Breast epithelium (tissue), 4 donors: ENCODE results near the gene GCLM. TPM values are rescaled to one million over a fixed set of nuclear protein-coding genes. Genes with fewer than 3 reads are reported as not detected.
A peak's percentile ranks its signal among the peaks of the same experiment; 100 is the strongest.

ENCODE experiments used
- DNase-seq, 2 donors: peaks; one replicate each; pipeline ENCODE4 v3.0.0-alpha.2; 2019; ENCODE audit warnings: low spot score in 2 of 2
- H3K27ac ChIP-seq, 2 donors: fragments of 200-600 bp; sonication (generic) in 1 of 2; one replicate each; pipeline ENCODE4 v1.5.1; 2016 to 2019; ENCODE audit warnings: mild to moderate bottlenecking in 1 of 2
- H3K27me3 ChIP-seq, 2 donors: fragments of 200-600 bp; sonication (generic) in 1 of 2; one replicate each; pipeline versions ENCODE4 v1.5.1 to v1.6.0; 2017 to 2019; ENCODE audit warnings: control low read depth in 1 of 2, mild to moderate bottlenecking in 1 of 2
- H3K36me3 ChIP-seq: fragments of 200-600 bp; one replicate; pipeline ENCODE4 v1.5.1; 2019
- H3K4me1 ChIP-seq, 2 donors: fragments of 200-600 bp; sonication (generic); one replicate each; pipeline ENCODE4 v1.5.1; 2016 to 2019; ENCODE audit warnings: control low read depth in 1 of 2
- H3K4me3 ChIP-seq, 3 donors: fragments of 200-600 bp; sonication (generic); 1 replicate in 2 of 3; 2 replicates in 1 of 3; pipeline ENCODE4 v1.5.1; 2016 to 2019; ENCODE audit warnings: mild to moderate bottlenecking in 3 of 3, moderate library complexity in 2 of 3
- H3K9me3 ChIP-seq, 2 donors: fragments of 200-600 bp; sonication (generic) in 1 of 2; one replicate each; pipeline ENCODE4 v1.5.1; 2016 to 2019; ENCODE audit warnings: control low read depth in 1 of 2
- POLR2A ChIP-seq: fragments of 450-650 bp; IDR thresholded peaks from one replicate; pipeline ENCODE4 v1.6.1; 2016; ENCODE audit warnings: antibody characterized with exemption, mild to moderate bottlenecking, moderate library complexity
- POLR2AphosphoS5 ChIP-seq, 3 donors: sonication (generic); formaldehyde crosslinking; IDR thresholded peaks; one replicate each; pipeline ENCODE4 v1.6.1; 2017; ENCODE audit warnings: antibody characterized with exemption in 3 of 3
- intact Hi-C: fragments of 100-400 bp; cut with DNase I; formaldehyde crosslinking; loops from one replicate; pipeline ENCODE4 v1.15.1; 2023; ENCODE audit warnings: low total_unique reads
- total RNA-seq, 3 donors: library from RNA; depleted of rRNA; stranded (reverse); fragments of >200 nt; gene quantifications; one replicate each; pipeline ENCODE4 v1.1.0, GENCODE V29; 2016
- TF ChIP-seq, protein P1 (sequence below), 3 donors: fragments of 450-650 bp; IDR thresholded peaks; one replicate each; pipeline ENCODE4 v1.5.1; 2016 to 2017; ENCODE audit warnings: antibody characterized with exemption in 3 of 3, mild to moderate bottlenecking in 3 of 3, moderate library complexity in 3 of 3

The GCLM gene
- total RNA-seq, 3 donors from 2014 or later, result 10.1 to 23.7 (median 13.8) TPM

DNA sequence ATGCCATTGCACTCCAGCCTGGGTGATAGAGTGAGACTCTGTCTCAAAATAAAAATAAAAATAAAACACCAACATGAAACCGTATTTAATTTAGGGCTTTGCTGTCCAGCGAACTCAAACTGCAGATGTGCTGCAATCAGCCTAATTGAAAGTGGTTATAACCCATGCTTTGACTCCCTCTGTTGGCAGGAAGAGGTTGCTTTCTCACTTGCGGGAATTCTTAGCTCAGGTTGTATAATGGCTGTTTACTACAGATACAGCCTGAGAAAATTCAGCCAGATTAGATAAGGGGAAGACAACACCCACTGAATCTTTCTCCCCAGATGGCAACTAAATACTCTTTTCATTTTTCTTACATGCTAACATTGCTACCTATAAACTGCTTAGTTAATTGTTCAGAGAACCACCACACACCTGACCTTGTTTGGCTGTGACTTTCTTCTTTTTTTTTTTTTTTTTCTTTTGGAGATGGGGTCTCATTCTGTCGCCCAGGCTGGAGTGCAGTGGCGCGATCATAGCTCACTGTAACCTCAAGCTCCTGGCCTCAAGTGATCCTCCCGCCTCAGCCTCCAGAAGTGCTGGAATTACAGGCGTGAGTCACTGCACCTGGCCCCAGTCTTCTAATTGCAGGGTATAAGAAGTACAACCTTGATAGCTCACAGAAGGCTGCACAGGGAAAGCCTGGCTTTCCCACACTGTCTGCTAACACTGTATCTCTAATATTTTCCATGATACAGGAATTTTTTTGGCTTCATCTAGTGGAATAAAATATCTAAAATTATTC lies 64.8 kb downstream of the GCLM start:
- H3K36me3 ChIP-seq, result no peaks in the 10 kb centered on the region
- H3K27me3 ChIP-seq, result no peaks in the 10 kb centered on the region
- H3K27ac ChIP-seq, result peak overlapping the region in 1 of 2 donors; percentile 8
- no peak for TF ChIP-seq POLR2A
- TF ChIP-seq, protein P1, sequence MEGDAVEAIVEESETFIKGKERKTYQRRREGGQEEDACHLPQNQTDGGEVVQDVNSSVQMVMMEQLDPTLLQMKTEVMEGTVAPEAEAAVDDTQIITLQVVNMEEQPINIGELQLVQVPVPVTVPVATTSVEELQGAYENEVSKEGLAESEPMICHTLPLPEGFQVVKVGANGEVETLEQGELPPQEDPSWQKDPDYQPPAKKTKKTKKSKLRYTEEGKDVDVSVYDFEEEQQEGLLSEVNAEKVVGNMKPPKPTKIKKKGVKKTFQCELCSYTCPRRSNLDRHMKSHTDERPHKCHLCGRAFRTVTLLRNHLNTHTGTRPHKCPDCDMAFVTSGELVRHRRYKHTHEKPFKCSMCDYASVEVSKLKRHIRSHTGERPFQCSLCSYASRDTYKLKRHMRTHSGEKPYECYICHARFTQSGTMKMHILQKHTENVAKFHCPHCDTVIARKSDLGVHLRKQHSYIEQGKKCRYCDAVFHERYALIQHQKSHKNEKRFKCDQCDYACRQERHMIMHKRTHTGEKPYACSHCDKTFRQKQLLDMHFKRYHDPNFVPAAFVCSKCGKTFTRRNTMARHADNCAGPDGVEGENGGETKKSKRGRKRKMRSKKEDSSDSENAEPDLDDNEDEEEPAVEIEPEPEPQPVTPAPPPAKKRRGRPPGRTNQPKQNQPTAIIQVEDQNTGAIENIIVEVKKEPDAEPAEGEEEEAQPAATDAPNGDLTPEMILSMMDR (IDR thresholded peaks at IDR 0.05), result peak in 2 of 3 donors; percentile 68 to 69
- intact Hi-C loops, result loop anchor here (10.0 kb wide), 1 partner anchor 220 kb away; no protein-coding TSS in a partner anchor
- H3K4me3 ChIP-seq, result no peak overlapping the region
- peak in 1 of 2 donors; percentile 50 for DNase-seq
- H3K4me1 ChIP-seq, result peaks cover 0 to 2% of the 10 kb centered on the region in 2 donors
- no peaks in the 10 kb centered on the region for H3K9me3 ChIP-seq

DNA sequence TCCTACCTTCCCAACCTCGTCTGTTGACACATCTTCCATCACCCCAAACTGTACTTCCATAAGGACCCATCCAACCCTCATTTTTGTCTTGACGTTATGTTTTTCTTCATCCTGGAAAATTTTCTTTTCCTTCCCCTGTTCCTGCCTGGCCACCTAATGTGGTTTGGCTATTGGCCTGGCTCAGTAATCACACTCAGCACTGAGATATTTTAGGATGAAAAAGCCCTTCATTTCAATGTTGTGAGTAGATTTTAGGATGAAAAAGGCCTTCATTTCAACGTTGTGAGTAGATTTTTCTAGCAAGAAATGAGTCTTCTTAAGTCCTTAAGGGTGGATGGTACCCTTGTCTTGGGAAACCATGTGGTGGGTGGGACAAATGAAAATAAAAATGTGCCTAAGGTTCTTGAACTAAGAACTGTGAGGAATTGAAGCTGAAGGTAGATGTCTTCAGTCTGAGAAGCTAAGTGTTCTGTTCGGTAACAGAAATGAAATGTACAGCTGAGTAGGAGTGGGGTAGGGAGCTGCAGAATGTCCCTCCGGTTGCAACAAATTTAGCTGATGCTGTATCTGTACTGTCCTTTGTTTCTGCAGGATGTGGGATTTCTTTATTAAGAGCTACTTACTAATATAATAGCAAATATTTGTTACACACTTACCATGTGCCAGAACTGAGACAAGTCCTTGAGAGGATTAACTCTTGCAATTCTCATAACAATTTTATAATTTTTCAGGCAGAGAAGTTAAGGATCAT lies 66.3 kb downstream of the GCLM start:
- Histone ChIP-seq H3K27me3 (no peaks in the 10 kb centered on the region), H3K27ac (no peak overlapping the region), H3K36me3 (no peaks in the 10 kb centered on the region), H3K9me3 (no peaks in the 10 kb centered on the region), H3K4me3 (no peak overlapping the region), H3K4me1 (no peaks in the 10 kb centered on the region)
- DNase-seq, result no peak
- TF ChIP-seq, protein P1 (IDR thresholded peaks at IDR 0.05), result no peak
- TF ChIP-seq POLR2AphosphoS5 (IDR thresholded peaks at IDR 0.05), result no peak
- no peak for TF ChIP-seq POLR2A
- intact Hi-C loops, result loop anchor here (10.0 kb wide), 1 partner anchor 218 kb away; no protein-coding TSS in a partner anchor

DNA sequence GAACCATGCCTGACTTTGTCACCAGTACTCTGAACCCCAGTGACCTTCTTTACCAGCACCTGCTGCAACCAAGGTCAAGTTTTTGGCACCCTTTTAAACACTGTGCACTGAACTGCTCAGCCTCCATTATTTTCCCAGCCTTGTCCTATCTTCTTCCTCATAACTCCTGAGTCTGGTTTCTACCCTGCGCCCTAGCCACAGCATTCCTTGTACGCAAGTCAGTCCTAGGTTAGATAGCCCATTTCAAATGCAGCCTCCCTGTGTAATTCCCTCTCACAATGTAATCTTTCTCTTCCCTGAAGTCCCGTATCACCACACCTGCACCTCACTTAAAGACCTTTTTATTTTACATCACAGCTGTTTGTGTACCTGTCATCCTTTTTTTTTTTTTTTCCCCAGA lies 67.5 kb downstream of the GCLM start:
- no peak overlapping the region for H3K27ac ChIP-seq
- TF ChIP-seq POLR2AphosphoS5 (IDR thresholded peaks at IDR 0.05) (no peak), POLR2A (no peak)
- TF ChIP-seq, protein P1 (IDR thresholded peaks at IDR 0.05), result no peak
- H3K36me3 ChIP-seq, result no peaks in the 10 kb centered on the region
- DNase-seq, result no peak
- H3K9me3 ChIP-seq, result no peaks in the 10 kb centered on the region
- intact Hi-C loops, result loop anchor here (10.0 kb wide), 1 partner anchor 217 kb away; no protein-coding TSS in a partner anchor
- no peaks in the 10 kb centered on the region for H3K4me1 ChIP-seq
- H3K4me3 ChIP-seq, result no peak overlapping the region
- H3K27me3 ChIP-seq, result no peaks in the 10 kb centered on the region

DNA sequence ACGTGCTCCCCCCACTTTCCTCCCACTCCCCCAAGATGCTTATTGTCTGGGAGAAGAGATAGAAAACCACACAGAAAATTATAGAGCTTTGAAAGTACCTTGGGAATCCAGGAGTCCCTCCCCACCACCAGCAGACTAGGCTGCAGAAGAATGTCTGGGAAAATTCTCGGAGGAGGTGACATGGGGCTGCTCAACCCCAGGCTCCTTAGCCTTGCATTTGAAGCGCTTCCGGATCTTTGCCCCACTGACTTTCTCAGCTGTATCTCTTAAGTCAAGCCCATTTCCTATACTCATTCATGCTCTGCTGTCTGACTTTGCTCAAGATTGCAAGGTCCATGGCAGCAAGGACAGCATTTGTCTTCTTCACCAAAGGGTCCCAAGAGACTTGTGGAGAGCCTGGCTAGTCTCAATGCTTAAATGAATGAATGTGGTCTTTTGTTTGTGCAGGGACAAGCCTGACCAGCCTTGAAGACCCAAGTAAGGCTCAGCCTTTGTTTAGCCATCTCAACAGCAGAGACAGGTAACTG lies 68.2 kb downstream of the GCLM start:
- H3K4me3 ChIP-seq, result no peak overlapping the region
- TF ChIP-seq POLR2A (no peak), POLR2AphosphoS5 (IDR thresholded peaks at IDR 0.05) (no peak)
- TF ChIP-seq, protein P1 (IDR thresholded peaks at IDR 0.05), result no peak
- intact Hi-C loops, result loop anchor here (10.0 kb wide), 1 partner anchor 216 kb away; no protein-coding TSS in a partner anchor
- no peaks in the 10 kb centered on the region for H3K4me1 ChIP-seq
- no peaks in the 10 kb centered on the region for H3K27me3 ChIP-seq
- no peaks in the 10 kb centered on the region for H3K36me3 ChIP-seq
- no peak for DNase-seq
- H3K9me3 ChIP-seq, result no peaks in the 10 kb centered on the region
- H3K27ac ChIP-seq, result no peak overlapping the region
